Neural cell (in vitro differentiated cells): ENCODE results near the gene SLC8A1.

Experiments
- EP300 ChIP-seq: fragments of 450-650 bp; conservative IDR thresholded peaks from 2 replicates; pipeline ENCODE4 v1.6.1; 2014; ENCODE audit warnings: antibody characterized with exemption, mild to moderate bottlenecking, moderate library complexity; ENCODE audit not compliant: poor library complexity, severe bottlenecking
- MXI1 ChIP-seq: fragments of 450-650 bp; conservative IDR thresholded peaks from 2 replicates; pipeline ENCODE4 v1.6.1; 2014; ENCODE audit warnings: antibody characterized with exemption, mild to moderate bottlenecking; ENCODE audit not compliant: poor library complexity, severe bottlenecking
- POLR2AphosphoS5 ChIP-seq: IDR thresholded peaks from 2 replicates; pipeline ENCODE4 v1.6.1; 2012
- TF ChIP-seq, protein P1 (sequence below): fragments of 450-650 bp; IDR thresholded peaks from 2 replicates; pipeline ENCODE4 v1.5.1; 2014; ENCODE audit warnings: antibody characterized with exemption, mild to moderate bottlenecking, moderate library complexity; ENCODE audit not compliant: poor library complexity, severe bottlenecking

DNA sequence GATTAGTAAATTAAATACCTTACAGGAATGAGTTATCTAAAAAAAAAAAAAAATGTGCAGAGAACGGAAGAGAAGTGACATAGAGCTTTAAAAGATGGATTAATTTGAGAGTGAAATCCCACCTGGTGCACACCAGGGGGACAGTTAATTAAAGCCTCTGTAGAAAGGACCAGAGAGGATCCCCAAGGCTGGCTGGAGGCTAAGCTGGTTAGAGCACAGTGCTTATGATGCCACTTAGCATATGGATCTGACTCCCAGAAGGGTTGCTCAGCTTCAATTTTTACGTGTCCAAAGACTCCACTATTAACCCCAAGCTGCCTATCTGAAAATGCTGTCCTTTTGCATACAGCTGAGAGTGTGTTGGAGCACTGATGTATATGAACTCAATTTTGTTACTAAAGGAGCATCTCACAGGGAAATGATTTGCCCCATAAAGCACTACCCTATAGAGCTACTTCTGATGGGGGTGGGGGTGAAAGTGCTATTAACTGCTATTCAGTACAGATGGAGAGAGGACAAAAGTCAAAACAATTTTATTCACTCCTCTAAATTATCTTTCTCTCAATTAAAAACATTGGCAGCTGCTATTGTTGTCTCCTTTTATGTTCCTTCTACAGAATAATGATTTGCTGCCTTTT, 15.2 kb upstream of the SLC8A1 start:
- no peak for TF ChIP-seq MXI1
- TF ChIP-seq, protein P1, sequence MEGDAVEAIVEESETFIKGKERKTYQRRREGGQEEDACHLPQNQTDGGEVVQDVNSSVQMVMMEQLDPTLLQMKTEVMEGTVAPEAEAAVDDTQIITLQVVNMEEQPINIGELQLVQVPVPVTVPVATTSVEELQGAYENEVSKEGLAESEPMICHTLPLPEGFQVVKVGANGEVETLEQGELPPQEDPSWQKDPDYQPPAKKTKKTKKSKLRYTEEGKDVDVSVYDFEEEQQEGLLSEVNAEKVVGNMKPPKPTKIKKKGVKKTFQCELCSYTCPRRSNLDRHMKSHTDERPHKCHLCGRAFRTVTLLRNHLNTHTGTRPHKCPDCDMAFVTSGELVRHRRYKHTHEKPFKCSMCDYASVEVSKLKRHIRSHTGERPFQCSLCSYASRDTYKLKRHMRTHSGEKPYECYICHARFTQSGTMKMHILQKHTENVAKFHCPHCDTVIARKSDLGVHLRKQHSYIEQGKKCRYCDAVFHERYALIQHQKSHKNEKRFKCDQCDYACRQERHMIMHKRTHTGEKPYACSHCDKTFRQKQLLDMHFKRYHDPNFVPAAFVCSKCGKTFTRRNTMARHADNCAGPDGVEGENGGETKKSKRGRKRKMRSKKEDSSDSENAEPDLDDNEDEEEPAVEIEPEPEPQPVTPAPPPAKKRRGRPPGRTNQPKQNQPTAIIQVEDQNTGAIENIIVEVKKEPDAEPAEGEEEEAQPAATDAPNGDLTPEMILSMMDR: no peak
- no peak for TF ChIP-seq EP300
- TF ChIP-seq POLR2AphosphoS5: no peak
